Naive thymus-derived CD4-positive, alpha-beta T cell (primary cell): Measurements from ENCODE around the gene CELF2. TPM values are rescaled to one million over a fixed set of nuclear protein-coding genes. Genes with fewer than 3 reads are reported as not detected.

Source experiments
- ATAC-seq: fragments of 150-1000 bp; cut with Tn5 transposase; 2 replicates; pipeline ENCODE4 v1.10.0; 2021; ENCODE audit warnings: mild to moderate bottlenecking, moderate library complexity
- CTCF ChIA-PET: fragments of 350-600 bp; sonication (Branson Sonifier 250); formaldehyde crosslinking; loops from one replicate; lab custom pipeline; 2021; ENCODE audit warnings: antibody characterized with exemption; lab: Charles Lee
- POLR2A ChIA-PET: fragments of 350-600 bp; sonication (Branson Sonifier 250); formaldehyde crosslinking; loops from one replicate; lab custom pipeline; 2021; ENCODE audit warnings: antibody characterized with exemption, inconsistent platforms; lab: Charles Lee
- DNase-seq, 9 donors: peaks; one replicate each; pipeline versions ENCODE4 v3.0.0 to v3.0.0-alpha.2; 2020 to 2022; ENCODE audit warnings: mixed read lengths in 1 of 9
- H3K27ac ChIP-seq: one replicate; pipeline ENCODE4 v1.7.0; 2013; ENCODE audit warnings: mild to moderate bottlenecking, low read depth, low read length, moderate library complexity
- H3K27me3 ChIP-seq, 2 donors: one replicate each; pipeline ENCODE4 v1.7.0; 2013; ENCODE audit warnings: low read length in 2 of 2, mild to moderate bottlenecking in 2 of 2, moderate library complexity in 2 of 2; ENCODE audit not compliant: control insufficient read depth in 2 of 2, insufficient read depth in 2 of 2
- H3K36me3 ChIP-seq, 3 experiments: 1 replicate in 2 of 3; 2 replicates in 1 of 3; pipeline ENCODE4 v1.7.0; 2013; ENCODE audit warnings: low read length in 3 of 3, mild to moderate bottlenecking in 3 of 3, moderate library complexity in 1 of 3; ENCODE audit not compliant: insufficient read depth in 3 of 3, control insufficient read depth in 2 of 3
- H3K4me1 ChIP-seq, 2 donors: one replicate each; pipeline ENCODE4 v1.7.0; 2013; ENCODE audit warnings: low read length in 2 of 2, mild to moderate bottlenecking in 2 of 2, moderate library complexity in 1 of 2; ENCODE audit not compliant: control insufficient read depth in 2 of 2, insufficient read depth in 2 of 2
- H3K4me3 ChIP-seq: 2 replicates; pipeline ENCODE4 v1.7.0; 2013; ENCODE audit warnings: mild to moderate bottlenecking, low read length
- H3K9me3 ChIP-seq, 3 experiments: 1 replicate in 2 of 3; 2 replicates in 1 of 3; pipeline ENCODE4 v1.7.0; 2013; ENCODE audit warnings: low read length in 3 of 3; ENCODE audit not compliant: control insufficient read depth in 2 of 3
- H3K27ac Mint-ChIP-seq, 9 donors: one replicate each; pipeline ENCODE4 v1.8.0; 2020 to 2022; ENCODE audit warnings: mixed read lengths in 9 of 9, mild to moderate bottlenecking in 8 of 9, moderate library complexity in 5 of 9, inconsistent platforms in 2 of 9
- H3K27me3 Mint-ChIP-seq, 5 donors: one replicate each; pipeline ENCODE4 v1.8.0; 2021 to 2022; ENCODE audit warnings: mixed read lengths in 5 of 5, mild to moderate bottlenecking in 1 of 5
- H3K36me3 Mint-ChIP-seq, 5 donors: one replicate each; pipeline ENCODE4 v1.8.0; 2020 to 2022; ENCODE audit warnings: mixed read lengths in 5 of 5, mild to moderate bottlenecking in 3 of 5, inconsistent platforms in 1 of 5
- H3K4me1 Mint-ChIP-seq, 7 donors: one replicate each; pipeline ENCODE4 v1.8.0; 2020 to 2022; ENCODE audit warnings: mixed read lengths in 7 of 7, mild to moderate bottlenecking in 3 of 7, inconsistent platforms in 1 of 7
- H3K4me3 Mint-ChIP-seq, 10 donors: one replicate each; pipeline ENCODE4 v1.8.0; 2020 to 2022; ENCODE audit warnings: mild to moderate bottlenecking in 10 of 10, mixed read lengths in 10 of 10, moderate library complexity in 6 of 10, inconsistent platforms in 2 of 10
- H3K9me3 Mint-ChIP-seq, 11 donors: one replicate each; pipeline ENCODE4 v1.8.0; 2020 to 2022; ENCODE audit warnings: mixed read lengths in 11 of 11, mild to moderate bottlenecking in 4 of 11, inconsistent platforms in 1 of 11, moderate library complexity in 1 of 11
- intact Hi-C, 2 donors: fragments of 100-400 bp; cut with micrococcal nuclease; formaldehyde crosslinking; loops; one replicate each; pipeline ENCODE4 v1.15.1; 2023
- polyA plus RNA-seq, 2 donors: library from polyadenylated mRNA; unstranded; fragments of 300-500 nt; fragmentation: Illumina TruSeq; gene quantifications; one replicate each; pipeline ENCODE4 v1.2.3, GENCODE V29; 2021
- total RNA-seq, 6 experiments: library from RNA in 5 of 6; stranded (reverse) in 5 of 6; gene quantifications; 1 replicate in 5 of 6; 2 replicates in 1 of 6; pipeline ENCODE4 v1.2.3 and lab custom pipeline; 2021 to 2026

CELF2 gene
- total and polyA plus RNA-seq, 7 experiments from 2014 or later: 135 to 207 (median 178) TPM

- ATAC-seq: no peak
- Mint-ChIP-seq H3K4me1 (peaks cover 0 to 21% (median 9%) of the 10 kb centered on the region in 7 donors), H3K36me3 (no peaks in the 10 kb centered on the region), H3K9me3 (peaks cover 0 to 2% (median 0%) of the 10 kb centered on the region in 11 donors), H3K27ac (no peak overlapping the region), H3K4me3 (no peak overlapping the region), H3K27me3 (peaks cover 49 to 80% (median 59%) of the 10 kb centered on the region in 5 donors)
- Histone ChIP-seq H3K9me3 (no peaks in the 10 kb centered on the region), H3K4me3 (no peak overlapping the region), H3K27me3 (no peaks in the 10 kb centered on the region), H3K36me3 (no peaks in the 10 kb centered on the region), H3K27ac (no peak overlapping the region), H3K4me1 (no peaks in the 10 kb centered on the region)
- ChIA-PET CTCF (no interaction called here), POLR2A (no interaction called here)
- intact Hi-C loops: no loop called here
- DNase-seq: no peak
Observed at GRCh38 chr10:11007476-11008020, 10.1 kb upstream of the CELF2 start.

GRCh38 chr10:11009471-11010308 is 8.0 kb upstream of the CELF2 start:
- Mint-ChIP-seq H3K9me3 (peaks cover 0 to 2% (median 0%) of the 10 kb centered on the region in 11 donors), H3K27me3 (peaks cover 70 to 91% (median 77%) of the 10 kb centered on the region in 5 donors), H3K36me3 (peaks cover 0 to 4% (median 0%) of the 10 kb centered on the region in 5 donors), H3K4me3 (peak overlapping the region in 6 of 10 donors; percentile 15 to 56 (median 34)), H3K27ac (peak overlapping the region in 6 of 9 donors; percentile 15 to 84 (median 70)), H3K4me1 (peaks cover 0 to 24% (median 13%) of the 10 kb centered on the region in 7 donors)
- H3K4me1 ChIP-seq: no peaks in the 10 kb centered on the region
- H3K27me3 ChIP-seq: no peaks in the 10 kb centered on the region
- no peaks in the 10 kb centered on the region for H3K36me3 ChIP-seq
- DNase-seq (peak in 7 of 9 donors; percentile 31 to 61 (median 53)), ATAC-seq (peak; percentile 73)
- H3K4me3 ChIP-seq: no peak overlapping the region
- intact Hi-C loops: loop anchor here in 1 of 2 donors (10.0 kb wide), 1 partner anchor 265 kb away; no protein-coding TSS in a partner anchor
- H3K9me3 ChIP-seq: no peaks in the 10 kb centered on the region
- CTCF ChIA-PET: no interaction called here
- POLR2A ChIA-PET: no interaction called here
- no peak overlapping the region for H3K27ac ChIP-seq

- intact Hi-C loops: loop anchor here in 1 of 2 donors (10.0 kb wide), 1 partner anchor 264 kb away; no protein-coding TSS in a partner anchor
- Mint-ChIP-seq H3K27me3 (peaks cover 71 to 91% (median 77%) of the 10 kb centered on the region in 5 donors), H3K36me3 (peaks cover 0 to 4% (median 0%) of the 10 kb centered on the region in 5 donors), H3K4me1 (peaks cover 0 to 24% (median 13%) of the 10 kb centered on the region in 7 donors), H3K27ac (peak overlapping the region in 2 of 9 donors; percentile 63 to 80), H3K9me3 (peaks cover 0 to 2% (median 0%) of the 10 kb centered on the region in 11 donors), H3K4me3 (no peak overlapping the region)
- H3K27me3 ChIP-seq: no peaks in the 10 kb centered on the region
- H3K4me3 ChIP-seq: no peak overlapping the region
- DNase-seq (no peak), ATAC-seq (no peak)
- no peaks in the 10 kb centered on the region for H3K4me1 ChIP-seq
- ChIA-PET POLR2A (no interaction called here), CTCF (no interaction called here)
- H3K36me3 ChIP-seq: no peaks in the 10 kb centered on the region
- H3K9me3 ChIP-seq: no peaks in the 10 kb centered on the region
- H3K27ac ChIP-seq: no peak overlapping the region
Observed at GRCh38 chr10:11010582-11010981, 7.1 kb upstream of the CELF2 start.

GRCh38 chr10:11011436-11011835 is 6.2 kb upstream of the CELF2 start:
- H3K27me3 Mint-ChIP-seq: peaks cover 69 to 90% (median 76%) of the 10 kb centered on the region in 5 donors
- H3K4me3 Mint-ChIP-seq: no peak overlapping the region
- peaks cover 0 to 24% (median 13%) of the 10 kb centered on the region in 7 donors for H3K4me1 Mint-ChIP-seq
- Histone ChIP-seq H3K27me3 (peaks cover 2 to 4% of the 10 kb centered on the region in 2 donors), H3K4me3 (no peak overlapping the region), H3K36me3 (no peaks in the 10 kb centered on the region), H3K9me3 (no peaks in the 10 kb centered on the region), H3K4me1 (no peaks in the 10 kb centered on the region), H3K27ac (no peak overlapping the region)
- no peak for ATAC-seq
- intact Hi-C loops: loop anchor here in 1 of 2 donors (10.0 kb wide), 1 partner anchor 263 kb away; no protein-coding TSS in a partner anchor
- peaks cover 0 to 2% (median 0%) of the 10 kb centered on the region in 11 donors for H3K9me3 Mint-ChIP-seq
- no peak for DNase-seq
- H3K36me3 Mint-ChIP-seq: peaks cover 0 to 4% (median 0%) of the 10 kb centered on the region in 5 donors
- ChIA-PET CTCF (no interaction called here), POLR2A (interaction anchor here (0.5 kb wide), 1 partner anchor 136 kb away, joined by 3 read pairs; no protein-coding TSS in a partner anchor)
- H3K27ac Mint-ChIP-seq: no peak overlapping the region

GRCh38 chr10:11011984-11012383 is 5.7 kb upstream of the CELF2 start:
- H3K27ac Mint-ChIP-seq: no peak overlapping the region
- H3K36me3 ChIP-seq: no peaks in the 10 kb centered on the region
- H3K27me3 ChIP-seq: peaks cover 5 to 10% of the 10 kb centered on the region in 2 donors
- ChIA-PET CTCF (no interaction called here), POLR2A (interaction anchor here (0.5 kb wide), 1 partner anchor 135 kb away, joined by 3 read pairs; no protein-coding TSS in a partner anchor)
- intact Hi-C loops: loop anchor here in 1 of 2 donors (10.0 kb wide), 1 partner anchor 263 kb away; no protein-coding TSS in a partner anchor
- H3K9me3 Mint-ChIP-seq: peaks cover 0 to 2% (median 0%) of the 10 kb centered on the region in 11 donors
- no peaks in the 10 kb centered on the region for H3K4me1 ChIP-seq
- H3K27ac ChIP-seq: no peak overlapping the region
- H3K9me3 ChIP-seq: no peaks in the 10 kb centered on the region
- H3K4me1 Mint-ChIP-seq: peaks cover 0 to 24% (median 14%) of the 10 kb centered on the region in 7 donors
- DNase-seq (no peak), ATAC-seq (no peak)
- H3K27me3 Mint-ChIP-seq: peaks cover 71 to 90% (median 74%) of the 10 kb centered on the region in 5 donors
- H3K4me3 Mint-ChIP-seq: no peak overlapping the region
- no peak overlapping the region for H3K4me3 ChIP-seq
- peaks cover 0 to 4% (median 0%) of the 10 kb centered on the region in 5 donors for H3K36me3 Mint-ChIP-seq
